Measurements from ENCODE around the gene NDOR1.

DNA sequence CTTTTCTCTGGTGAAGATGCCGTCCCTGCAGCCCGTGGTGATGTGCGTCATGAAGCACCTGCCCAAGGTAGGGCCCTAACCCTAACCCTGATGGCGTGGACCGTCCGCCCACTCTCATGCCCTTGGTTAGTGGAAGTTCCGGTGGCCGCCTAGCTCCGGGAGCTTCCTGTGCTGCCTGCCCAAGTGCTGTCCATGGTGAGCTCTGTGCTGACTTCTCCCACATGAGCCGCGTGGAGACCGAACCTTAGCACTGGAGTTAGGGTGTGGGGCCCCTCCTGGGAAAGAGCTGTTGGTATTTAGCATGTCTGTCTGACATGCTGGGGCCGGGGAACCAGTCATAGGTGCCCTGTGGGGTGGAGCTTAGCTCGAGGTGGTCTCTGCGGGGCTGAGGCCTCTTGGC is 50.9 kb downstream of the NDOR1 start:
- TF ChIP-seq CTCF (IDR thresholded peaks at IDR 0.05): no peak
- TF ChIP-seq POLR2A (IDR thresholded peaks at IDR 0.05): no peak
